Activated naive CD4-positive, alpha-beta T cell treated with anti-CD3 and anti-CD28 coated beads, Interleukin-2, amount 50 U/mL, for 24 hours (primary cell): ENCODE data around the gene GNA12.

ENCODE experiments used
- H3K27ac Mint-ChIP-seq: one replicate; pipeline ENCODE4 v1.8.0; 2021; ENCODE audit warnings: mild to moderate bottlenecking, mixed read lengths
- H3K27me3 Mint-ChIP-seq: one replicate; pipeline ENCODE4 v1.8.0; 2021; ENCODE audit warnings: mixed read lengths
- H3K36me3 Mint-ChIP-seq: one replicate; pipeline ENCODE4 v1.8.0; 2021; ENCODE audit warnings: mixed read lengths
- H3K4me1 Mint-ChIP-seq: one replicate; pipeline ENCODE4 v1.8.0; 2021; ENCODE audit warnings: mixed read lengths
- H3K4me3 Mint-ChIP-seq: one replicate; pipeline ENCODE4 v1.8.0; 2021; ENCODE audit warnings: mild to moderate bottlenecking, mixed read lengths
- H3K9me3 Mint-ChIP-seq: one replicate; pipeline ENCODE4 v1.8.0; 2021; ENCODE audit warnings: mixed read lengths

GNA12 gene

DNA sequence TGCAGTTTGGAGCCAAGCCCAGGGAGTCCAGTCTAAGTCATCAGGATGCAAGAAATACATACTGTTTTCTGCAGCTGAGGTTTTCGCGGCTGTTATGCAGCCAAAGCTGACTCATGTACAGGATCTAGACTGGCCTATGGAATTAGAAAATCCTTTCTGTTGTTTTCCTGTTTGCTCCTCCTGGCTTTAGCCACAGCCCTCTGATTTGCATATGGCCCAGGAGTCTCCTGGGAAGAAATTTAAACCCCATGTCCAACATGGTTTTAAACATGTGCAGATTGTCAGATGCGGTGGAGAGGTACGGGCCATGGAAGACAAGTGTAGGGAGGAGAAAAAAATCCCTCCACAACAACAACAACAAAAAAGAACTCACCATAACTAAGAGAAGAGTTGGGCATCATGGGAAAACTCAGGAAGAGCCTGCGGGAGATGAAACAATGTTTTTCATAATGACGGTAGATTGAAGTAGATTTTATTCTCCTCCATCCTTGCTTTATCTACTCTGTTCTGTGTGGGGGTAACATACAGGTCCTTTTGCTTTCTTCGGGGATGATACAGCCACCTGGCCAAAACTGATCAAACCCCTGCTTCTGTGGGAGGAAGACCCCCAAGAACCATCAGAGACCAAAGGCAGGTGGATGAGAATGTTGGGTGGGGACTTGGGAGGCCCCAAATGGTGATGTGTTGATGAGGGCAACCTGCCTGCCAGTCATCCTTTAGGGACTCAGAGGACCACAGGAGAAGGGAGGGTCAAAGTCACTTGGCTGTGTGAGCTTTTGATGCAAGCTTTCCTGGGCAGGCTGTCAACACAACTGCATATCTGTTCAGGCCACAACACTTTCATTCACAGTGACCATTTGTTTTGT is 29.8 kb upstream of the GNA12 start:
- Mint-ChIP-seq H3K27me3 (no peaks in the 10 kb centered on the region), H3K4me3 (no peak overlapping the region), H3K4me1 (peaks cover 59% of the 10 kb centered on the region), H3K27ac (peak overlapping the region; percentile 74), H3K36me3 (peaks cover 2% of the 10 kb centered on the region), H3K9me3 (no peaks in the 10 kb centered on the region)

DNA sequence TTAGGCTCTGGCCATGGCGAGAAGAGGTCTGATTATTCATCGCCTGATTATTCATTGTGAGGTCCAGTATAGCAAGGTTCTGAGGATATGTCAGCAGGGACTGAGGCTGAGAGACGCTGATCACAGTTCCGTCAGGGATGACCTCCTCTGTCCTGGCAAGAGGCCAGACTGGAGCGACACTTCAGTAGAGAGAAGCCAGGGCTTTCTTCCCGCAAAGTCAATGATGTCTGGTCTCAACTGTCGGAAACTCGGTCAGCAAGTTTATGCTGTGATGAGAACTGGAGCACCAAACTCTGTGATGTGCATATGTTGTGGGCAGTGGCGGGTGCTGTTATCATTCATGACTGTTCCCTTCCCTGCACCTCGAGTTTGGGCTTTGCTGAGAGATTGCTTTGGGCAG is 29.0 kb upstream of the GNA12 start:
- Mint-ChIP-seq H3K36me3 (peaks cover 2% of the 10 kb centered on the region), H3K27ac (no peak overlapping the region), H3K9me3 (no peaks in the 10 kb centered on the region), H3K4me1 (peaks cover 54% of the 10 kb centered on the region), H3K4me3 (no peak overlapping the region), H3K27me3 (no peaks in the 10 kb centered on the region)

DNA sequence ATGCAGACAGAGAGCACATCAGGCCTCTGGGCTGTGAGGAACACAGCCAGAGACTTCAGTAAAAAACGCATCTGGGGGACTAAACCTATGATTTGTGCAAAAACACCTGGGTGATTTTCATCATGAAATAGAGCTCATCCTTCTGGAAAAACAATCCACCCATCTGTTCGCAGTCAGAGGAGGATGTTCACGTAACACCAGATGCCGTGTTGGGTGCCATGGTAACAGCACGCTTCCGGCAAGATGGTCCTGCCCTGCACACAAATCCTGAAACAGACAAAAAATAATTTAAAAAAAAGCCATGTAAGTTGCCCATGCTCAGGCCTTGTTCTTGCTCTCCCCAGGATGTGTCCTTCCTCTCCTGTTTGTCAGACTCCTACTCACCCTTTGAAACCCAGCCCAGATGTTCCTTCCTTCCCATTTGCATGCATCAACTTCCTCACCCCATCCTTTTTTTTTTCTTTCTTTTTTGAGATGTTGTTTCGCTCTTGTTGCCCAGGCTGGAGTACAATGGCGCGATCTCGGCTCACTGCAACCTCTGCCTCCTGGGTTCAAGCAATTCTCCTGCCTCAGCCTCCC is 28.3 kb upstream of the GNA12 start:
- peaks cover 49% of the 10 kb centered on the region for H3K4me1 Mint-ChIP-seq
- no peaks in the 10 kb centered on the region for H3K27me3 Mint-ChIP-seq
- no peaks in the 10 kb centered on the region for H3K9me3 Mint-ChIP-seq
- no peak overlapping the region for H3K4me3 Mint-ChIP-seq
- peak overlapping the region; percentile 59 for H3K27ac Mint-ChIP-seq
- peaks cover 2% of the 10 kb centered on the region for H3K36me3 Mint-ChIP-seq

DNA sequence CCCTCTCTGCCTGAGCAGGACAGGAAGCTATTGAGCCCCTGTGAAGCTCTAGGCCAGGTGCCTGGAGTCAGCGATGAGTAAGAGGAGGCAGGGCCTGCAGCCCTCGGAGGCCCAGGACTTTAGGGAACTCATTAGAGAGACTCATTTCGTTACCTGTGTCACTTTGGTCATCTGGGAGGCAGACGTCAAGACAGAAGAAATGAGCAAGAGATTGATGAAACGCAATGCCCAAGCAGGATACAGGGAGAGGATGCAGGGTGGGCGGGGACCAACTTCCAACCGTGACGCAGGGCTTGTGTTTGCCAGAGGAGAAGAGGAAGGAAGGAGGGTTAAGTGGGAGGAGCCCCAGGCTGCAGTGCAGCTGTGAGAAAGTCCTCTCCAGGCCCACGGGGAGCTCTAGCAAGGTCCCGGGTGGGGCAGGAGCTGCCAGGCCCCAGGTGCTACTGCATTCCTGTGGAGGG is 26.4 kb upstream of the GNA12 start:
- no peaks in the 10 kb centered on the region for H3K9me3 Mint-ChIP-seq
- H3K4me3 Mint-ChIP-seq, result peak overlapping the region; percentile 81
- H3K27me3 Mint-ChIP-seq, result no peaks in the 10 kb centered on the region
- peak overlapping the region; percentile 86 for H3K27ac Mint-ChIP-seq
- peaks cover 47% of the 10 kb centered on the region for H3K4me1 Mint-ChIP-seq
- H3K36me3 Mint-ChIP-seq, result peaks cover 2% of the 10 kb centered on the region

DNA sequence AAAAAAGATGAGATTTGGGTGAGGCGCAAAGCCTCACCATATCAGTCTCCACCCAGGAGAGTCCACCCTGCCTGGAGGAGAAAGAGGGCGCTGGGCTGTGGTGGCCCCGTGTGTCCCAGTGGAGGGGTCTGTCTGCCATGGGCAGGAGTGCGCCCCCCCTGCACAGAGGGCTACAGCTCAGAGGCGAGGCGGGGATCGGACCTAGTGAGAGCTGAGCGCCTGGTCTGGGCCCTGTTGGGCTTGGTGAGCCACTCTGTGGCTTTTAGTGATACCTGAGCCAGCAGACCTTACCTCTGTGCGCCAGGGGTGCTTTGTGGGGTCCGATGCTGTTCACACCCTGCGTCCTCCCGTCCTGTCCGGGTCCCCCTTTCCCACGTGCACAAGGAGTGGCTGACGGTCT is 25.9 kb upstream of the GNA12 start:
- Mint-ChIP-seq H3K27ac (peak overlapping the region; percentile 88), H3K4me1 (peaks cover 50% of the 10 kb centered on the region), H3K27me3 (no peaks in the 10 kb centered on the region), H3K9me3 (no peaks in the 10 kb centered on the region), H3K4me3 (peak overlapping the region; percentile 81), H3K36me3 (peaks cover 2% of the 10 kb centered on the region)

DNA sequence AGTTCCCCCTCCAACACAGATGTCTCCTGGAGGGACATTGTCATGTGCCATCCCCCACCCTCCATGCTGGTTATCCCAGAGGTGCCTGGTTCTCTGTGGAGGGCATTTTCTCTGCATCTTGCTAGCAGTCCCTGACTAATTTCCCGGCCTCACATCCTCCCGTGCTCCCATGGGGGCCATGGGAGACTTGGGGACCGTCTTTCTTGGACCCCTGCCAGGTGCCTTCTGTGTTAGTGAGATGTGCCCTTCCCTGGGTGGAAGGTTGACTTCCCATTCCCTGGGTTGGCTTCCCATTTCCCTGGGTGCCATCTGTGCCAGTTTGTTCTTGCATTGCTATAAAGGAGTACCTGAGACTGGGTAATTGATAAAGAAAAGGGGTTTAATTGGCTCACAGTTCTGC is 22.5 kb upstream of the GNA12 start:
- Mint-ChIP-seq H3K4me1 (peaks cover 52% of the 10 kb centered on the region), H3K4me3 (no peak overlapping the region), H3K36me3 (peaks cover 3% of the 10 kb centered on the region), H3K27me3 (no peaks in the 10 kb centered on the region), H3K9me3 (no peaks in the 10 kb centered on the region), H3K27ac (no peak overlapping the region)

DNA sequence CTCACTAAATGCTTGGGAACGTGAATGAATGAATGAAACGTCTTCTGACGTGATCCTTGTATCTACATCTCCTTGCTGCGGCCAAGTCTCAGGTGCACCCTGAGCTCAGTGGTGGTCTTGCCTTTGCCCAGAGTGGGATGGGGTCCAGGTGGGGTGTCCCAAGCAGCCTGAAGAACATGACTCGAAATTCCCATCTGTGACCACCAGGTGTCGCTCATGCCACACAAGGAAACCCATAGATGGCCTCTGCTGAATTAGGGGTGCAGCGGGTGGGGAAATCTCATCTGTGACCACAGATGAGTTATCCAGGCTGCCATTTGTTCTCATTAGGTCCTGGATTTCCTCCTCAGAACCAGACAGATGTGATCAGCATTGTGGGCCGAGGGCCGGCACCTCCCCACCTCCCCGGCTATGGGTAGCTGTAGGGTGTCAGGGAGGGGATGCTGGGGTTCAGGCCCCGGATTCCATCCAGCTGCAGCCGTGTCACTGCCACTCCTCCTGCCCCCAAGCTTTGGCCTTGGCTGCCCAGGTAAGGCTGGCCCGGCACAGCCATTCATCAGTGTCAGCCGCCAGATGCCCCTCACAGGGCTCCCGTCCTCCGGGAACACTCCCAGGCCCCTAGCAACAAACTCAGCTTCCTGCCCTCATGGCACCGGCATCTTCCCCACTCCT is 21.0 kb upstream of the GNA12 start:
- Mint-ChIP-seq H3K27ac (peak overlapping the region; percentile 98), H3K9me3 (no peaks in the 10 kb centered on the region), H3K4me1 (peaks cover 37% of the 10 kb centered on the region), H3K36me3 (peaks cover 5% of the 10 kb centered on the region), H3K4me3 (peak overlapping the region; percentile 76), H3K27me3 (no peaks in the 10 kb centered on the region)

DNA sequence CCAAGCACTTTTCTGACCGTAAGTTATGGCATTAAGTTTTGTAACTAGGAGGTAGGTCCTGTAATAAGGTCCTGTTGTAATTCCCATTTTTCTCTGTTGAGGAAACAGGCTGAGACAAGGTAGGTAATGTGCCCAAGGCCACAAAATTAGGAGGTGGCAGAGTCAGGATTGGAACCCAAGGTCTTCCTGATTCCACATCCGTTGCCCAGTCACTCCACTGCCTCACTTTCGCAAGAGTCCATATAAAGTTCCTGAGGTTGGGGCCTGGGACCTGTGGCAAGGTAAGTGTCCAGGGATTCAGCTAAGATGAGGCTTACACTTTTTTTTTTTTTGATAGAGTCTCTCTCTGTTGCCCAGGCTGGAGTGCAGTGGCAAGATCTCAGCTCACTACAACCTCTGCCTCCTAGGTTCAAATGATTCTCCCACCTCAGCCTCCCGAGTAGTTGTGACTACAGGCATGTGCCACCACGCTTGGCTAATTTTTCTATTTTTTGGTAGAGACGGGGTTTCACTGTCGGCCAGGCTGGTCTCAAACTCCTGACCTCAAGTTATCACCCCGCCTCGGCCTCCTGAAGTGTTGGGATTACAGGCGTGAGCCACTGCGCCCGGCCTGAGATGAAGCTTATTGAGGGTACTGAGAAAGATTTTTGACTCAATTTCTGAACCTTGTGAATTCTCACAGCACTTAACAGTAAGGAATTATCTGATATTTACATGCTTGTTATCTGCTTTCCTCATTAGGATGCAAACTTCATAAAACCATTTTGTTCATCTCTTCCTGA is 20.3 kb upstream of the GNA12 start:
- no peaks in the 10 kb centered on the region for H3K9me3 Mint-ChIP-seq

DNA sequence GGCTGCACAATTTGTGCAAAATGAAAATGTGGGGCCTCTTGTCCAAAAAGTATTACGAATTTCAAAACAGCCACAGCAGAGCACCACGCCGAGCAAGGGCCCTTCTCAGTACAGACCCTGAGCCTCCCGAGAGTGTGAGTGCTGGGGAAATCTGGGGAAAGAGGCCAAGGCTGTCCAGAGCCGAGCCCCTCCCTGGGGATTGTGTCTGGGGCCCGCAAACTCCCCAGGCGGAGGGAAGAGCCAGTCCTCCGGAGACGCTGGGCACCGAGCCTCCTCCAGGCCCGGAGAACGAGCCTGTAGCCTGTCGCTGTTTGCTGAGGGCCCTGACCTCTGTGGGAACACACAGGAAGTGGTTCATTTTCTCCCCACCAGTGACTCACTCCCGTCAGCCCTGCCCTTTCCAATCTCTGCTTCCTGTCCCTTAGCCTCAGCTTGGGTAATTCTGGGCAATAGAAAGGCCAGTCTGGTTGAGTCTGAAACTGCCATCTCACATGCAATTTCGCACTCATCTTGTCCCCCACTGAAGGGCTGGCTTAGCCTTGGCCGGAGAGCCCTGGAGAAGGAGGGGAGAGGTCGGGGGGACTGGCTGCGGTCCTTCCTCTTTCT is 19.5 kb upstream of the GNA12 start:
- Mint-ChIP-seq H3K9me3 (no peaks in the 10 kb centered on the region), H3K4me3 (peak overlapping the region; percentile 62), H3K4me1 (peaks cover 22% of the 10 kb centered on the region), H3K27ac (peak overlapping the region; percentile 88), H3K36me3 (peaks cover 4% of the 10 kb centered on the region), H3K27me3 (no peaks in the 10 kb centered on the region)

More for the DNA sequence above, 20.3 kb upstream of the GNA12 start:
- Mint-ChIP-seq H3K27ac (peak overlapping the region; percentile 98), H3K4me1 (peaks cover 30% of the 10 kb centered on the region), H3K36me3 (peaks cover 5% of the 10 kb centered on the region), H3K4me3 (peak overlapping the region; percentile 62), H3K27me3 (no peaks in the 10 kb centered on the region)

DNA sequence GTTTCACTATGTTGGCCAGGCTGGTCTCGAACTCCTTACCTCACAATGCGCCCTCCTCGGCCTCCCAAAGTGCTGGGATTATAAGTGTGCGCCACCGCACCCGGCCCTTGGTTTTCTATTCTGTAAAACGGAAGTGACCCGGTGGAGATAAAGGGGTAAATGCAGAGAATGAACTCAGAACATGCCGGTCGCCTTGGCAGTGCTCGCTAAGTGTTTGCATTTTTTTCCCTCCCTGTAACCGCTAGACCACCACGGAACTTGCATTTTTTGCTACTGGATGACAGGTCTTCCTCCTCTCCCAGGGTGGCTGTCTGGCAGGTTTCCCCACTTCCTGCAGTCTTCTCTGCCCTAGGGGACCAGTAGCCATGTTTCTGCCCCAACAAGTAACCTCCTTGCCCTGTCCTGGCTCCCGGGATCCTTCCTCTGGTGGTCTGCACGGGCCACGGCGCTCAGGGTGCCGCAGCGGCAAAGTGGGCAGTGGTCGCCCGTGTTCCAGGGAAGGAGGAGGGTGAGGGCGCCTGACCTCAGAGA is 18.8 kb upstream of the GNA12 start:
- peaks cover 22% of the 10 kb centered on the region for H3K4me1 Mint-ChIP-seq
- H3K27ac Mint-ChIP-seq, result peak overlapping the region; percentile 88
- H3K9me3 Mint-ChIP-seq, result no peaks in the 10 kb centered on the region
- peak overlapping the region; percentile 62 for H3K4me3 Mint-ChIP-seq
- H3K27me3 Mint-ChIP-seq, result no peaks in the 10 kb centered on the region
- peaks cover 4% of the 10 kb centered on the region for H3K36me3 Mint-ChIP-seq

DNA sequence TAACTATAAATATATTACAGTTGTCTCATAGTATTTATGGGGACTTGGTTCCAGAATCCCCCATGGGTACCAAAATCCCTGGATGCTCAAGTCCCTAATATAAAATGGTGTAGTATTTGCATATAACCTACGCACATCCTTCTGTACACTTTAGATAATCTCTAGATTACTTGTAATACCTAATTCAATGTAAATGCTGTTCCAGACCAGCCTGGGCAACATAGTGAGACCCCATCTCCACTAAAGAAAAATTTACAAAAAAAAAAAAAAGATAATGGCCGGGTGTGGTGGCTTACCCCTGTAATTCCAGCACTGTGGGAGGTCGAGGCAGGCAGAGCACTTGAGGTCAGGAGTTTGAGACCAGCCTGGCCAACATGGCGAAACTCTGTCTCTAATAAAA is 17.4 kb upstream of the GNA12 start:
- no peak overlapping the region for H3K27ac Mint-ChIP-seq
- no peaks in the 10 kb centered on the region for H3K9me3 Mint-ChIP-seq
- no peaks in the 10 kb centered on the region for H3K27me3 Mint-ChIP-seq
- H3K36me3 Mint-ChIP-seq, result peaks cover 4% of the 10 kb centered on the region
- no peak overlapping the region for H3K4me3 Mint-ChIP-seq
- H3K4me1 Mint-ChIP-seq, result peaks cover 22% of the 10 kb centered on the region

DNA sequence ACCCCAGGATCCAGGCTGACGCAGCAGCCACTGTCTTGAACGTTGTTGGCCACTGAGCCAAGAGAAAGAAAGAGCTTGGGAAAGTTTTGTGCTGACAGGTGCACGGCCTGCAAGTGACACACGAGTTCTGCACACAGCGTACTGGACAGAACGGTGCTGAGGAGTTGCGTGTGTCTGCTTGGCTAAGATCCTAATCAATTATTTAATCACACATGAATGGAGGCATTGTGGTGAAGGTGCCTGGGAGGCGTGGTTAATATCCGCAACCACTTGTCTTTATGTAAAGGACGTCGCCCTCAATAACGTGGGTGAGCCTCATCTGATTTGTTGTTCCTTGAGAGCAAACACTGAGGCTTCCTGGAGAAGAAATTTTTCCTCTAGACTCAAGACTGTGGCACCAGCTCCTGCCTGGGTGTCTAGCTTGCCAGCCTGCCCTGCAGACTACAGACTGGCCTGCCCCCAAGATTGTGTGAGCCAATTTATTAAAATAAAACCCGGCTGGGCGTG is 16.6 kb upstream of the GNA12 start:
- peaks cover 6% of the 10 kb centered on the region for H3K36me3 Mint-ChIP-seq
- no peak overlapping the region for H3K4me3 Mint-ChIP-seq
- H3K27me3 Mint-ChIP-seq, result no peaks in the 10 kb centered on the region
- peak overlapping the region; percentile 43 for H3K27ac Mint-ChIP-seq
- H3K4me1 Mint-ChIP-seq, result peaks cover 22% of the 10 kb centered on the region
- no peaks in the 10 kb centered on the region for H3K9me3 Mint-ChIP-seq

DNA sequence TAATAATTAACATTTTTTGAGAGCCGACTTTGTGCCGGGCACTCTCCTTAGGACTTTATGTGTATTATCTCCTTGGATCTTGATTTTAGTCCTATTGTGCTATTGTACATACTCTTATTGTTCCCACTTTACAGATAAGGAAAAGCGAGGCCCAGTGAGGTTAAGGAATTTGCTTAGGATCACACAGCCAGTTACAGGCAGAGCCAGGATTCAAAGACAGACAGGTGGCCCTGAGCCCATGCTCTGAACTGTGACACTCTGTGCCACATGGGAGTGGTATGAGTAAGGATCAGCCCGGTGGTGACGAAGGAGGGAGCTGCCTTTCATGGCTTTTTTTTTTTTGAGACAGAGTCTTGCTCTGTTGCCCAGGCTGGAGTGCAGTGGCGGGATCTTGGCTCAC is 15.8 kb upstream of the GNA12 start:
- Mint-ChIP-seq H3K9me3 (no peaks in the 10 kb centered on the region), H3K36me3 (peaks cover 5% of the 10 kb centered on the region), H3K4me3 (no peak overlapping the region), H3K27me3 (no peaks in the 10 kb centered on the region), H3K4me1 (peaks cover 20% of the 10 kb centered on the region), H3K27ac (peak overlapping the region; percentile 76)

DNA sequence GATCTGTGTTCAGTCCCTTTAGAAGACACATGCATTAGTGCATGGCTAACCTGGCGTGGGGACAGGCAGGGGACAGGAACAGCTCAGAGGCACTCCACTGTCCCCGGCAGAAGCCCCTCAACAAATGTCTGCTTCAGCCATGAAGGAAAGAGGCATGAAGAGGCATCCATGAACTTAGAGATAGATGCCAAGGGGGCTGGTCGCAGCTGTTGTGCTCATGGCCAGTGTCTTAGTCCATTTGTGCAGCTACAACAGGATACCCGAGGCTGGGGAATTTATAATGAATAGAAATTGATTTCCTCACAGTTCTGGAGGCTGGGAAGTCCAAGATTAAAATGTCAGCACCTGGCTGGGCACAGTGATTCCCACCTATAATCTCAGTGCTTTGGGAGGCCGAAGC is 14.5 kb upstream of the GNA12 start:
- H3K4me3 Mint-ChIP-seq, result no peak overlapping the region
- peaks cover 8% of the 10 kb centered on the region for H3K4me1 Mint-ChIP-seq
- H3K9me3 Mint-ChIP-seq, result no peaks in the 10 kb centered on the region
- peaks cover 4% of the 10 kb centered on the region for H3K36me3 Mint-ChIP-seq
- H3K27ac Mint-ChIP-seq, result peak overlapping the region; percentile 30
- no peaks in the 10 kb centered on the region for H3K27me3 Mint-ChIP-seq
